Right forelimb (tissue), 1 donor: ENCODE measurements around the gene PDE1C.
A peak's percentile ranks its signal among the peaks of the same experiment; 100 is the strongest.

Experiments used
- DNase-seq: peaks from one replicate; pipeline ENCODE4 v3.0.0-alpha.2; 2018

PDE1C gene

GRCh38 chr7:31758755-31759154 lies 311.5 kb downstream of the PDE1C start:
- DNase-seq = no peak

GRCh38 chr7:31751726-31752125 lies 318.5 kb downstream of the PDE1C start:
- no peak for DNase-seq

GRCh38 chr7:31748084-31748483 lies 322.1 kb downstream of the PDE1C start:
- no peak for DNase-seq

- no peak for DNase-seq
These were observed 322.7 kb downstream of the PDE1C start for GRCh38 chr7:31747553-31747952.

GRCh38 chr7:31744294-31744874 lies 325.8 kb downstream of the PDE1C start:
- DNase-seq = peak; percentile 73

GRCh38 chr7:31741852-31742251 lies 328.4 kb downstream of the PDE1C start:
- no peak for DNase-seq

- peak; percentile 74 for DNase-seq
These were observed 333.9 kb downstream of the PDE1C start for GRCh38 chr7:31735991-31736982.

- DNase-seq = no peak
These were observed 335.8 kb downstream of the PDE1C start for GRCh38 chr7:31734456-31734855.

- no peak for DNase-seq
These were observed 340.9 kb downstream of the PDE1C start for GRCh38 chr7:31729195-31729804.

GRCh38 chr7:31724696-31725095 lies 345.5 kb downstream of the PDE1C start:
- no peak for DNase-seq

GRCh38 chr7:31720366-31720765 lies 349.8 kb downstream of the PDE1C start:
- no peak for DNase-seq

GRCh38 chr7:31716355-31716754 lies 353.9 kb downstream of the PDE1C start:
- no peak for DNase-seq

GRCh38 chr7:31710171-31710570 lies 360.0 kb downstream of the PDE1C start:
- DNase-seq = no peak

GRCh38 chr7:31707089-31707488 lies 363.1 kb downstream of the PDE1C start:
- no peak for DNase-seq

GRCh38 chr7:31705377-31705776 lies 364.8 kb downstream of the PDE1C start:
- no peak for DNase-seq

GRCh38 chr7:31702354-31702753 lies 367.9 kb downstream of the PDE1C start:
- no peak for DNase-seq
